Measurements from ENCODE around the gene TTLL9.

TTLL9 gene

GRCh38 chr20:31943052-31943471, 72.6 kb downstream of the TTLL9 start:
- no peak for DNase-seq (ENCODE audit: low read depth in 2 of 2, low spot score in 1 of 2)

GRCh38 chr20:31945319-31945718, 74.9 kb downstream of the TTLL9 start:
- no peak for DNase-seq (ENCODE audit: low read depth in 2 of 2, low spot score in 1 of 2)

GRCh38 chr20:31945785-31946184, 75.4 kb downstream of the TTLL9 start:
- no peak for DNase-seq (ENCODE audit: low read depth in 2 of 2, low spot score in 1 of 2)

- no peak for DNase-seq (ENCODE audit: low read depth in 2 of 2, low spot score in 1 of 2)
Measured at GRCh38 chr20:31948008-31948407, 77.6 kb downstream of the TTLL9 start.

GRCh38 chr20:31949877-31950646, 79.6 kb downstream of the TTLL9 start:
- DNase-seq (ENCODE audit: low read depth in 2 of 2, low spot score in 1 of 2): no peak

- DNase-seq (ENCODE audit: low read depth in 2 of 2, low spot score in 1 of 2): no peak
Measured at GRCh38 chr20:31951203-31951529, 80.7 kb downstream of the TTLL9 start.

GRCh38 chr20:31951530-31952453, 81.4 kb downstream of the TTLL9 start, which contains the start of gene PDRG1:
TSS of gene PDRG1 (minus strand) at chr20:31952046. CDS start at chr20:31951961, 85 bp downstream.
- peak; percentile 90 to 92 for DNase-seq (ENCODE audit: low read depth in 2 of 2, low spot score in 1 of 2)

GRCh38 chr20:31953556-31954148, 83.2 kb downstream of the TTLL9 start:
- no peak for DNase-seq (ENCODE audit: low read depth in 2 of 2, low spot score in 1 of 2)

- DNase-seq (ENCODE audit: low read depth in 2 of 2, low spot score in 1 of 2): no peak
Measured at GRCh38 chr20:31954500-31954899, 84.1 kb downstream of the TTLL9 start.

- DNase-seq (ENCODE audit: low read depth in 2 of 2, low spot score in 1 of 2): no peak
Measured at GRCh38 chr20:31956556-31957526, 86.4 kb downstream of the TTLL9 start.

GRCh38 chr20:31962761-31963160, 92.3 kb downstream of the TTLL9 start:
- DNase-seq (ENCODE audit: low read depth in 2 of 2, low spot score in 1 of 2): no peak

- no peak for DNase-seq (ENCODE audit: low read depth in 2 of 2, low spot score in 1 of 2)
Measured at GRCh38 chr20:31963889-31964288, 93.5 kb downstream of the TTLL9 start.

- DNase-seq (ENCODE audit: low read depth in 2 of 2, low spot score in 1 of 2): no peak
Measured at GRCh38 chr20:31966991-31967655, 96.7 kb downstream of the TTLL9 start.

- DNase-seq (ENCODE audit: low read depth in 2 of 2, low spot score in 1 of 2): no peak
Measured at GRCh38 chr20:31967830-31968249, 97.4 kb downstream of the TTLL9 start, which contains the start of gene XKR7. TSS of gene XKR7 (plus strand) at chr20:31968151. CDS start at chr20:31968176, 25 bp downstream.

- DNase-seq (ENCODE audit: low read depth in 2 of 2, low spot score in 1 of 2): peak; percentile 45 to 57
Measured at GRCh38 chr20:31968291-31969126, 98.1 kb downstream of the TTLL9 start.

- DNase-seq (ENCODE audit: low read depth in 2 of 2, low spot score in 1 of 2): no peak
Measured at GRCh38 chr20:31969991-31970390, 99.6 kb downstream of the TTLL9 start.

GRCh38 chr20:31972471-31973021, 102.1 kb downstream of the TTLL9 start:
- DNase-seq (ENCODE audit: low read depth in 2 of 2, low spot score in 1 of 2): no peak

GRCh38 chr20:31974296-31974695, 103.9 kb downstream of the TTLL9 start:
- no peak for DNase-seq (ENCODE audit: low read depth in 2 of 2, low spot score in 1 of 2)
